ENCODE results near the gene AMHR2. TPM values are rescaled to one million over a fixed set of nuclear protein-coding genes. Genes with fewer than 3 reads are reported as not detected.
A peak's percentile ranks its signal among the peaks of the same experiment; 100 is the strongest.
"Not testable (repeated sequence)": the region's sequence is repeated elsewhere in the genome, so short reads cannot be mapped to it uniquely, and the experiment has no call there.

AMHR2 gene
- total RNA-seq, 1 donor from 2014 or later, result not detected

DNA sequence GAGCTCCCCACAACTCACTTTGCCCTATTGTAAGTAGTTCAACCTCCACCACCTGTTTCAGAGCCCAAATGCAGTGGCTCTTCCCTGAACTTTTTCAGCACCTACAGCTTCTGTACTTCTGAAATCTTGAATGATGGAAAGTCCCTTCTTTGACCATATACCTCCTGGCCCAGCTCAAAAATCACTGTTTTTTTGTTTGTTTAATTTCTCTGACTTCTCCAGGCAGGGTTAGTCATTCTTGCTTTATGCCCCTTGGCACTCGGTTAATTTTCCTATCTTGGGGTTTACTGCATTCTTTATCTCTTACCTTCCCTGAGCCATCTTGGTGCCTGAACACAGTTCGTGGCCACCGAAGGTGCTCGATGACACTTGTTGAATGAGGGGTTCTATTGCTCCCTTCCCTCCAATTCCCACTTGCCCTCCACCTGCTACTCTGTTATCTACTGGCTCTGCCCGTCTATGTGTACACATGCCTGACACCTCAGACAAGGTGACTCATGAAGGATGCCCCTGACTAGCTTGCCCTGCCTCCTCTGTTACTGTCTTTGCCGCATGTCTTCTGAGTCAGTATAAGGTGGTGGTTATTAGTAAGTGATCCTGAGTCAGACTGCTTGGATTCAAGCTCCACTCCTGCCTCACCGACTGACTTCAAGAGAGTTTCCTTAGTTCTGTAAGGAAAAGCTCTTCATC is 4.4 kb downstream of the AMHR2 start:
- TF ChIP-seq, protein P1, sequence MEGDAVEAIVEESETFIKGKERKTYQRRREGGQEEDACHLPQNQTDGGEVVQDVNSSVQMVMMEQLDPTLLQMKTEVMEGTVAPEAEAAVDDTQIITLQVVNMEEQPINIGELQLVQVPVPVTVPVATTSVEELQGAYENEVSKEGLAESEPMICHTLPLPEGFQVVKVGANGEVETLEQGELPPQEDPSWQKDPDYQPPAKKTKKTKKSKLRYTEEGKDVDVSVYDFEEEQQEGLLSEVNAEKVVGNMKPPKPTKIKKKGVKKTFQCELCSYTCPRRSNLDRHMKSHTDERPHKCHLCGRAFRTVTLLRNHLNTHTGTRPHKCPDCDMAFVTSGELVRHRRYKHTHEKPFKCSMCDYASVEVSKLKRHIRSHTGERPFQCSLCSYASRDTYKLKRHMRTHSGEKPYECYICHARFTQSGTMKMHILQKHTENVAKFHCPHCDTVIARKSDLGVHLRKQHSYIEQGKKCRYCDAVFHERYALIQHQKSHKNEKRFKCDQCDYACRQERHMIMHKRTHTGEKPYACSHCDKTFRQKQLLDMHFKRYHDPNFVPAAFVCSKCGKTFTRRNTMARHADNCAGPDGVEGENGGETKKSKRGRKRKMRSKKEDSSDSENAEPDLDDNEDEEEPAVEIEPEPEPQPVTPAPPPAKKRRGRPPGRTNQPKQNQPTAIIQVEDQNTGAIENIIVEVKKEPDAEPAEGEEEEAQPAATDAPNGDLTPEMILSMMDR (IDR thresholded peaks at IDR 0.05), result no peak
- no peaks in the 10 kb centered on the region for H3K27me3 Mint-ChIP-seq (ENCODE audit: low read depth)
- H3K4me3 Mint-ChIP-seq (ENCODE audit: unreplicated experiment), result no peak overlapping the region
- DNase-seq (ENCODE audit: low spot score), result no peak
- no peak overlapping the region for H3K27ac Mint-ChIP-seq (ENCODE audit: unreplicated experiment)
- H3K36me3 Mint-ChIP-seq (ENCODE audit: low read depth), result no peaks in the 10 kb centered on the region
- peaks cover 10% of the 10 kb centered on the region for H3K4me1 Mint-ChIP-seq (ENCODE audit: low read depth)
- no peaks in the 10 kb centered on the region for H3K9me3 Mint-ChIP-seq (ENCODE audit: low read depth)

DNA sequence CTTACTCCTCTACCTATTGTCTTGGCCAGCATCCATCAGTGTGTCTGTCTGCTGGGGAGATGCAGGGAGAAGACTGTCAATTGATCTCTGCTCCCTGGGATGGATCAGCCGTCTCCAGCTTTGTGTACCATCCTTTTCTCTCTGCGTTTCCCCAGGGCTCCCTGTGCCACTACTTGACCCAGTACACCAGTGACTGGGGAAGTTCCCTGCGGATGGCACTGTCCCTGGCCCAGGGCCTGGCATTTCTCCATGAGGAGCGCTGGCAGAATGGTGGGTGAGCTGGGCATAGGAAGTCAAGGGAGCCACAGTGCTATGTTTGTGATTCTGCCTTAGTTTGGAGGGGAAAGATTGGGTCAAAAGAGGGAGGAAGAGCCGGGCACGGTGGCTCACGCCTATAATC is 5.1 kb downstream of the AMHR2 start:
- H3K27ac Mint-ChIP-seq (ENCODE audit: unreplicated experiment), result no peak overlapping the region
- H3K36me3 Mint-ChIP-seq (ENCODE audit: low read depth), result no peaks in the 10 kb centered on the region
- H3K4me1 Mint-ChIP-seq (ENCODE audit: low read depth), result peaks cover 10% of the 10 kb centered on the region
- H3K4me3 Mint-ChIP-seq (ENCODE audit: unreplicated experiment), result no peak overlapping the region
- no peaks in the 10 kb centered on the region for H3K27me3 Mint-ChIP-seq (ENCODE audit: low read depth)
- H3K9me3 Mint-ChIP-seq (ENCODE audit: low read depth), result no peaks in the 10 kb centered on the region
- TF ChIP-seq, protein P1 (IDR thresholded peaks at IDR 0.05), result no peak
- no peak for DNase-seq (ENCODE audit: low spot score)

DNA sequence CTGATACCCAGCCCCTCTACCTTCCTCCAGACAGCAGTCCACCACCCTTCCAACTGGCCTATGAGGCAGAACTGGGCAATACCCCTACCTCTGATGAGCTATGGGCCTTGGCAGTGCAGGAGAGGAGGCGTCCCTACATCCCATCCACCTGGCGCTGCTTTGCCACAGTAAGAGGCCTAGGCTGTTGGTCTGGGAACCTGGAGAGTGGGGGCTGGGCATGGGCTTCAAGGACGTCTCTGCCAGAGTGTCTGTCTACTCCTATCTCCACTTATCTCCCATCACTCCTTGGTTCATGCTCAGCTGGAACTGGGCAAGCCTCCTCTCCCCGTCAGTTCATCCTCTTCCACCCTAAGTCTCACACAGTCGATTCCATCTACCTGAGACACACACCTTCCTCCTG is 6.5 kb downstream of the AMHR2 start:
- no peak for DNase-seq (ENCODE audit: low spot score)
- Mint-ChIP-seq H3K36me3 (ENCODE audit: low read depth) (no peaks in the 10 kb centered on the region), H3K4me1 (ENCODE audit: low read depth) (peaks cover 10% of the 10 kb centered on the region), H3K27me3 (ENCODE audit: low read depth) (no peaks in the 10 kb centered on the region), H3K27ac (ENCODE audit: unreplicated experiment) (peak overlapping the region; percentile 14), H3K9me3 (ENCODE audit: low read depth) (no peaks in the 10 kb centered on the region), H3K4me3 (ENCODE audit: unreplicated experiment) (no peak overlapping the region)
- TF ChIP-seq, protein P1 (IDR thresholded peaks at IDR 0.05), result no peak

DNA sequence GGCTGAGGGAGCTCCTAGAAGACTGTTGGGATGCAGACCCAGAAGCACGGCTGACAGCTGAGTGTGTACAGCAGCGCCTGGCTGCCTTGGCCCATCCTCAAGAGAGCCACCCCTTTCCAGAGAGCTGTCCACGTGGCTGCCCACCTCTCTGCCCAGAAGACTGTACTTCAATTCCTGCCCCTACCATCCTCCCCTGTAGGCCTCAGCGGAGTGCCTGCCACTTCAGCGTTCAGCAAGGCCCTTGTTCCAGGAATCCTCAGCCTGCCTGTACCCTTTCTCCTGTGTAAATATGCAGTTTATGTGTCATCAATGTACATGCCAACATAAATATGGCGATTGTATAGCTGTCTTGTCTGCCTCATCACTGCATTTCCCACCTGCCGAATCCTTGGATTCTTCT is 7.5 kb downstream of the AMHR2 start:
- no peak for DNase-seq (ENCODE audit: low spot score)
- Mint-ChIP-seq H3K36me3 (ENCODE audit: low read depth) (no peaks in the 10 kb centered on the region), H3K9me3 (ENCODE audit: low read depth) (no peaks in the 10 kb centered on the region), H3K4me1 (ENCODE audit: low read depth) (peaks cover 10% of the 10 kb centered on the region), H3K27me3 (ENCODE audit: low read depth) (no peaks in the 10 kb centered on the region), H3K4me3 (ENCODE audit: unreplicated experiment) (no peak overlapping the region), H3K27ac (ENCODE audit: unreplicated experiment) (no peak overlapping the region)
- TF ChIP-seq, protein P1 (IDR thresholded peaks at IDR 0.05), result no peak

DNA sequence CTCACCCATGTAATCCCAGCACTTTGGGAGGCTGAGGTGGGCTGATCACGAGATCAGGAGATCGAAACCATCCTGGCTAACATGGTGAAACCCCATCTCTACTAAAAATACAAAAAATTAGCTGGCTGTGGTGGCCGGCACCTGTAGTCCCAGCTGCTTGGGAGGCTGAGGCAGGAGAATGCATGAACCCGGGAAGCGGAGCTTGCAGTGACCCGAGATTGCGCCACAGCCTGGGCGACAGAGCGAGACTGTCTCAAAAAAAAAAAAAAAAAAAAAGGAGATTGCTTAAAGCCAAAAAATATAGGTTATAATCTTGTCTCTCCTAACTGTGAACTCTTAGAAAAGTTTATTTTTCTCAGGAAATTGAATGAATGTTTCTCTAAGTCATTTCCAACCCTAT is 11.7 kb downstream of the AMHR2 start:
- not testable (repeated sequence) for H3K4me3 Mint-ChIP-seq (ENCODE audit: unreplicated experiment); H3K27me3 Mint-ChIP-seq (ENCODE audit: low read depth); H3K9me3 Mint-ChIP-seq (ENCODE audit: low read depth); H3K4me1 Mint-ChIP-seq (ENCODE audit: low read depth); H3K36me3 Mint-ChIP-seq (ENCODE audit: low read depth); H3K27ac Mint-ChIP-seq (ENCODE audit: unreplicated experiment); DNase-seq (ENCODE audit: low spot score)

DNA sequence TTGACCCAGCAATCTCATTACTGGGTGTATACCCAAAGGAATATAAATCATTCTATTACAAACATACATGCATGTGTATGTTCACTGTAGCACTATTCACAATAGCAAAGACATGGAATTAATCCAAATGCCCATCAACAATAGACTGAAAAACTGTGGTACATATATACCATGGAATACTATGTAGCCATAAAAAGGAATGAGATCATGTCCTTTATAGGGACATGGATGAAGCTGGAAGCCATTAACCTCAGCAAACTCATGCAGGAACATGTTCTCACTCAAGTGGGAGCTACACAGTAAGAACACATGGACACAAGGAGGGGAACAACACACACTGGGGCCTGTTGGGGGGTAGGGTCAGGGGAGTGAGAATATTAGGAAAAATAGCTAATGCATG is 15.9 kb downstream of the AMHR2 start:
- H3K27me3 Mint-ChIP-seq (ENCODE audit: low read depth); H3K4me3 Mint-ChIP-seq (ENCODE audit: unreplicated experiment); DNase-seq (ENCODE audit: low spot score); H3K9me3 Mint-ChIP-seq (ENCODE audit: low read depth); H3K36me3 Mint-ChIP-seq (ENCODE audit: low read depth); H3K27ac Mint-ChIP-seq (ENCODE audit: unreplicated experiment): not testable (repeated sequence)
- peaks cover 30% of the 10 kb centered on the region for H3K4me1 Mint-ChIP-seq (ENCODE audit: low read depth)
